ENCODE results near the gene EPB41L2.
"Not testable (repeated sequence)": the region's sequence is repeated elsewhere in the genome, so short reads cannot be mapped to it uniquely, and the experiment has no call there.

DNA sequence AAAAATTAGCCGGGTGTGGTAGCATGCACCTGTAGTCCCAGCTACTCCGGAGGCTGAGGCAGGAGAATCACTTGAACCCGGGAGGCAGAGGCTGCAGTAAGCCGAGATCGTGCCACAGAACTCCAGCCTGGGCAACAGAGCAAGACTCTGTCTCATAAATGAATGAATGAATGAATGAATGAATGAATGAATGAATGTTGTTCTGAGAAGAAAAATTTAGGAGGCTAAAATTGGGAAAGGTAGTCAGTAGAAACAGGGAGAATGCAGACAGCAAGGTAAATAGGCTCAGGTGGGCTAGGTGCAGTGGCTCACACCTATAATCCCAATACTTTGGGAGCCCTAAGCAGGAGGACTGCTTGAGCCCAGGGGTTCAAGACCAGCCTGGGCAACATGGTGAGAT lies 75.5 kb downstream of the EPB41L2 start:
- not testable (repeated sequence) for TF ChIP-seq CTCF, EP300, POLR2A (IDR thresholded peaks at IDR 0.05)
